ENCODE results near the gene SUSD1.

GRCh38 chr9:112048924-112049691 lies 126.0 kb downstream of the SUSD1 start:
- TF ChIP-seq, protein P1, sequence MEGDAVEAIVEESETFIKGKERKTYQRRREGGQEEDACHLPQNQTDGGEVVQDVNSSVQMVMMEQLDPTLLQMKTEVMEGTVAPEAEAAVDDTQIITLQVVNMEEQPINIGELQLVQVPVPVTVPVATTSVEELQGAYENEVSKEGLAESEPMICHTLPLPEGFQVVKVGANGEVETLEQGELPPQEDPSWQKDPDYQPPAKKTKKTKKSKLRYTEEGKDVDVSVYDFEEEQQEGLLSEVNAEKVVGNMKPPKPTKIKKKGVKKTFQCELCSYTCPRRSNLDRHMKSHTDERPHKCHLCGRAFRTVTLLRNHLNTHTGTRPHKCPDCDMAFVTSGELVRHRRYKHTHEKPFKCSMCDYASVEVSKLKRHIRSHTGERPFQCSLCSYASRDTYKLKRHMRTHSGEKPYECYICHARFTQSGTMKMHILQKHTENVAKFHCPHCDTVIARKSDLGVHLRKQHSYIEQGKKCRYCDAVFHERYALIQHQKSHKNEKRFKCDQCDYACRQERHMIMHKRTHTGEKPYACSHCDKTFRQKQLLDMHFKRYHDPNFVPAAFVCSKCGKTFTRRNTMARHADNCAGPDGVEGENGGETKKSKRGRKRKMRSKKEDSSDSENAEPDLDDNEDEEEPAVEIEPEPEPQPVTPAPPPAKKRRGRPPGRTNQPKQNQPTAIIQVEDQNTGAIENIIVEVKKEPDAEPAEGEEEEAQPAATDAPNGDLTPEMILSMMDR (IDR thresholded peaks at IDR 0.05), result no peak
- TF ChIP-seq POLR2A (IDR thresholded peaks at IDR 0.05), result no peak
